Measurements from ENCODE around the gene RNASE12.

RNASE12 gene

DNA sequence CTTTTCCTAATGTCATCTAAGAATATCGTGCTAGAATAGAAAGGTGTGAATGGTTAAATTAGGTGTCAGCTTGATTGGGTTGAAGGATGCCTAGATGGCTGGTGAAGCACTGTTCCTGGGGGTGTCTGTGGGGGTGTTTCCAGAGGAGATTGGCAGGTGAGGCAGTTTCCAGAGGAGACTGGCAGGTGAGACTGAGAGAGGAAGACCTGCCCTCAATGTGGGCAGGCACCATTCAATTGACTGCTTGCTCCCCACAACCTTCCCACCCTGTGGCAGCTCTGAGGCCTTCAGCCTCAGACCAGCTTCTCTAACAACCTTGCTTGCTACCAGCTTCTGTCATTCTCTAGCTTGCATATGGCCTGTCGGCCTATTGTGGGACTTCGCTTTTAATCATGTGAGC, 39.6 kb downstream of the RNASE12 start:
- no peak overlapping the region for H3K9ac ChIP-seq (ENCODE audit: low read length)
- H3K4me3 ChIP-seq (ENCODE audit: low read depth in 1 of 2, low read length in 2 of 2), result no peak overlapping the region

DNA sequence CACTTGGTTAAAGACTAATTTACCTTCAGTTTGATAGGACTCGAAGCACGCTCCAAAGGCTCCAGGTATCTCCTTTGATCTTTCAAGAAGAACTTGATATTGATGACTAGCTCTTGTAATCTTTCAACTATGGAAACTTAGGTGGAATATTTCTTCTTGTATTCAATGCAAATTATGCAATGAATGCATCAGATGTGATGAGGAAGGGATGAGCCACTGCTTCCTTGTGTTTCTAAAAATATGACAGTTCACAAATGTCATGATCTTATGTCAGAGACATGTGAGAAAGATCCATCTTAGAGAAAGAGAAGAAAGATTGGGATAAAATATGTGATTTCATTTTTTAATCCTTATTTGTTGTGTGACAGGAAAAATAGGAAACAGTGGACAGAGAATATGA, 40.2 kb downstream of the RNASE12 start:
- H3K9ac ChIP-seq (ENCODE audit: low read length), result no peak overlapping the region
- H3K4me3 ChIP-seq (ENCODE audit: low read depth in 1 of 2, low read length in 2 of 2), result no peak overlapping the region
- H3K9me3 ChIP-seq (ENCODE audit: low read length), result no peaks in the 10 kb centered on the region
- no peaks in the 10 kb centered on the region for H3K36me3 ChIP-seq (ENCODE audit: insufficient read depth, low read length)
- H3K27me3 ChIP-seq (ENCODE audit: control insufficient read depth in 1 of 2, insufficient read depth in 2 of 2, low read length in 2 of 2), result no peaks in the 10 kb centered on the region
- H3K27ac ChIP-seq (ENCODE audit: low read depth, low read length), result no peak overlapping the region
- no peaks in the 10 kb centered on the region for H3K4me1 ChIP-seq (ENCODE audit: insufficient read depth, low read length)

More for the DNA sequence above, 39.6 kb downstream of the RNASE12 start:
- no peaks in the 10 kb centered on the region for H3K9me3 ChIP-seq (ENCODE audit: low read length)
- no peaks in the 10 kb centered on the region for H3K36me3 ChIP-seq (ENCODE audit: insufficient read depth, low read length)
- H3K27ac ChIP-seq (ENCODE audit: low read depth, low read length), result no peak overlapping the region
- no peaks in the 10 kb centered on the region for H3K27me3 ChIP-seq (ENCODE audit: control insufficient read depth in 1 of 2, insufficient read depth in 2 of 2, low read length in 2 of 2)
- H3K4me1 ChIP-seq (ENCODE audit: insufficient read depth, low read length), result no peaks in the 10 kb centered on the region

DNA sequence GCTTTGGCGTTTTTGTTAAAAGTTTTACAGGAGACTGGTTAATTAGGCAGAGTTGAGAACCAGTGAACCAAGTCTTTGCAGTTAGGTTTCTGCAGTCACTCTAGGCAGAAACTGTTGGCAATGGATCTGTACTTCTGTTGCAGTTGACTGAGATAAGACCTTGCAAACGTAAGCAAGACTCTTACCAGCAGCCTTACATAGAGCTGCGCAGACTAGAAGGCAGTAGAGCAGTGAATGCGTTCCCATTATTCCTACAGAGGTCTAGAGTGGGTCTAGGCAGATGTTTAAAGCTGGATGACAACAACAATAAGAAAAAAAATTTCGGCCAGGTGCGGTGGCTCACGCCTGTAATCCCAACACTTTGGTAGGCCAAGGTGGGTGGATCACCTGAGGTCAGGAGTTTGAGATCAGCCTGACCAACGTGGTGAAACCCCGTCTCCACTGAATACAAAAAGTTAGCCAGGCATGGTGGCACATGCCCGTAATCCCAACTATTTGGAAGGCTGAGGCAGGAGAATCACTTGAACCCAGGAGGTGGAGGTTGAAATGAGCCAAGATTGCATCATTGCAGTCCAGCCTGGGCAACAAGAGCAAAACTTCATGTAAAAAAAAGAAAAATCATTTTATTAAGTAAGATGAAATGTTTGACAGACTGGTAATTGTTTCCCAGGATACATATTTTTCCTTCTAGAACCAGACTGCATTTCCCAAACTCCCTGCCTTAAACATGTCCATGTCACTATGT, 42.6 kb downstream of the RNASE12 start:
- no peak overlapping the region for H3K4me3 ChIP-seq (ENCODE audit: low read depth in 1 of 2, low read length in 2 of 2)
- H3K27me3 ChIP-seq (ENCODE audit: control insufficient read depth in 1 of 2, insufficient read depth in 2 of 2, low read length in 2 of 2), result no peaks in the 10 kb centered on the region

DNA sequence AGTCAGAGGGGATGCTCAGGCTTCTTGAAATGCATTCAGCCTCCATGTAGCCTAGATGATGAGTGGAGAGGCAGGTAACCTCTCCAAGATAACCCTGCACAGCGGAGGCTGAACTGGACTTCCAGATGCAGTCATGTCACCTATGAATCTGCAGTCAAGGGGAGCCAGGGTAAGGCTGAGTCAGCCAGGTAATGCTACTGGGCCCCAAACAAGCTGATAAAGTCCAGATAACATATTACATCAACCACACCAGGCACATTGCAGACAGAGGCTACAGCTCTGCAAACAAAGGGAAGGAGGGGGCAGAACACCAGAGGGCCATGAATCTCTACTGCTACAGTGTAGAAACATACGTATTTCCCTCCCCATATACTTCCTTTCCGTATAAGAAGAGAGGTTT, 44.3 kb downstream of the RNASE12 start:
- Histone ChIP-seq H3K9me3 (ENCODE audit: low read length) (no peaks in the 10 kb centered on the region), H3K27ac (ENCODE audit: low read depth, low read length) (no peak overlapping the region), H3K36me3 (ENCODE audit: insufficient read depth, low read length) (no peaks in the 10 kb centered on the region), H3K9ac (ENCODE audit: low read length) (no peak overlapping the region), H3K27me3 (ENCODE audit: control insufficient read depth in 1 of 2, insufficient read depth in 2 of 2, low read length in 2 of 2) (no peaks in the 10 kb centered on the region), H3K4me1 (ENCODE audit: insufficient read depth, low read length) (no peaks in the 10 kb centered on the region), H3K4me3 (ENCODE audit: low read depth in 1 of 2, low read length in 2 of 2) (no peak overlapping the region)

More for the DNA sequence above, 42.6 kb downstream of the RNASE12 start:
- Histone ChIP-seq H3K9me3 (ENCODE audit: low read length) (no peaks in the 10 kb centered on the region), H3K36me3 (ENCODE audit: insufficient read depth, low read length) (no peaks in the 10 kb centered on the region), H3K9ac (ENCODE audit: low read length) (no peak overlapping the region), H3K4me1 (ENCODE audit: insufficient read depth, low read length) (no peaks in the 10 kb centered on the region), H3K27ac (ENCODE audit: low read depth, low read length) (no peak overlapping the region)

All from muscle layer of colon (tissue), 2 donors.